ENCODE results near the gene RPP25L.

DNA sequence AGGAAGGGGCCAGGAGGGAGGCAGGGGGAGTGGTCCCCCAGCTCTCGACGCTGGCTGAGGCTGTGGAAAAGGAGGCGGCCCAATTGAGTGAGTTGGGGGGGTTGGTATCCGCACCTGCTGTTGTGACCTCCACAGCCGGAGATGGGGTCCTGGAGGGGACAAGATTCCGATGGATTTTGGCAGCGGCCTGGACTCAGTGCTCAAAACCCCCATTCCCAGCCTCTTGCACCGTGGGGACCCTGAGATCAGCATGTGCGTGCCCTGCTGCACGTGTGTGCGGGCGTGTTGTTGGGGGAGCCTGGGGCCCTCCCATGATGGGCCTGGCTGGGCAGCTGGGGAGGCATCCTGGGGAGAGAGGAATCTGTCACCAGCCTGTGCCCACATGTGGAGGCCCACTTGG, 37.3 kb downstream of the RPP25L start:
- TF ChIP-seq, protein P1, sequence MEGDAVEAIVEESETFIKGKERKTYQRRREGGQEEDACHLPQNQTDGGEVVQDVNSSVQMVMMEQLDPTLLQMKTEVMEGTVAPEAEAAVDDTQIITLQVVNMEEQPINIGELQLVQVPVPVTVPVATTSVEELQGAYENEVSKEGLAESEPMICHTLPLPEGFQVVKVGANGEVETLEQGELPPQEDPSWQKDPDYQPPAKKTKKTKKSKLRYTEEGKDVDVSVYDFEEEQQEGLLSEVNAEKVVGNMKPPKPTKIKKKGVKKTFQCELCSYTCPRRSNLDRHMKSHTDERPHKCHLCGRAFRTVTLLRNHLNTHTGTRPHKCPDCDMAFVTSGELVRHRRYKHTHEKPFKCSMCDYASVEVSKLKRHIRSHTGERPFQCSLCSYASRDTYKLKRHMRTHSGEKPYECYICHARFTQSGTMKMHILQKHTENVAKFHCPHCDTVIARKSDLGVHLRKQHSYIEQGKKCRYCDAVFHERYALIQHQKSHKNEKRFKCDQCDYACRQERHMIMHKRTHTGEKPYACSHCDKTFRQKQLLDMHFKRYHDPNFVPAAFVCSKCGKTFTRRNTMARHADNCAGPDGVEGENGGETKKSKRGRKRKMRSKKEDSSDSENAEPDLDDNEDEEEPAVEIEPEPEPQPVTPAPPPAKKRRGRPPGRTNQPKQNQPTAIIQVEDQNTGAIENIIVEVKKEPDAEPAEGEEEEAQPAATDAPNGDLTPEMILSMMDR (IDR thresholded peaks at IDR 0.05) = no peak
- TF ChIP-seq POLR2A (IDR thresholded peaks at IDR 0.05) = no peak

All from esophagus squamous epithelium (tissue), 4 donors.